ENCODE results near the gene ANO6.

DNA sequence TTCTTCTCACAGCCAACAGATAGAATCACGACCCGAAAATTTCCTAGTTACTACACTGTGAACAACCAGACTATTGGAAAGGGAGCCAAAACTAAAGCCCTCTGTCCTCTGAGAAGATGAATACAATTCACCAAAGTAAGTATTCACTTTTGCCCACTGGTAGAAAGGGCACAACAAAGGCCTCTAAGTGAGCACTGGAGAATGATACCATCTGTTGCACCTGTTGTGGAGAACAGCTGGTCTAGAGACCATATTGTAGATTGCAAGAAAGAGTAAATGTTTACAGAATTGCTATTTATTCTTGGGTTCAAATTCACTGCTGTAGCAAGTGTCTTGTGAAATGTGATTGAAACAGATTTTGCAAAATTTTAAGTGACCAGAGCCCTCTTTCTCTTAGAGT lies 46.9 kb upstream of the ANO6 start:
- TF ChIP-seq POLR2A (IDR thresholded peaks at IDR 0.05) (no peak), POLR2AphosphoS5 (IDR thresholded peaks at IDR 0.05) (no peak)
- TF ChIP-seq, protein P1, sequence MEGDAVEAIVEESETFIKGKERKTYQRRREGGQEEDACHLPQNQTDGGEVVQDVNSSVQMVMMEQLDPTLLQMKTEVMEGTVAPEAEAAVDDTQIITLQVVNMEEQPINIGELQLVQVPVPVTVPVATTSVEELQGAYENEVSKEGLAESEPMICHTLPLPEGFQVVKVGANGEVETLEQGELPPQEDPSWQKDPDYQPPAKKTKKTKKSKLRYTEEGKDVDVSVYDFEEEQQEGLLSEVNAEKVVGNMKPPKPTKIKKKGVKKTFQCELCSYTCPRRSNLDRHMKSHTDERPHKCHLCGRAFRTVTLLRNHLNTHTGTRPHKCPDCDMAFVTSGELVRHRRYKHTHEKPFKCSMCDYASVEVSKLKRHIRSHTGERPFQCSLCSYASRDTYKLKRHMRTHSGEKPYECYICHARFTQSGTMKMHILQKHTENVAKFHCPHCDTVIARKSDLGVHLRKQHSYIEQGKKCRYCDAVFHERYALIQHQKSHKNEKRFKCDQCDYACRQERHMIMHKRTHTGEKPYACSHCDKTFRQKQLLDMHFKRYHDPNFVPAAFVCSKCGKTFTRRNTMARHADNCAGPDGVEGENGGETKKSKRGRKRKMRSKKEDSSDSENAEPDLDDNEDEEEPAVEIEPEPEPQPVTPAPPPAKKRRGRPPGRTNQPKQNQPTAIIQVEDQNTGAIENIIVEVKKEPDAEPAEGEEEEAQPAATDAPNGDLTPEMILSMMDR (IDR thresholded peaks at IDR 0.05) = no peak

Measured in breast epithelium (tissue), 3 donors.